Measurements from ENCODE around the gene CDC42SE2.
"Not testable (repeated sequence)": the region's sequence is repeated elsewhere in the genome, so short reads cannot be mapped to it uniquely, and the experiment has no call there.

The CDC42SE2 gene

DNA sequence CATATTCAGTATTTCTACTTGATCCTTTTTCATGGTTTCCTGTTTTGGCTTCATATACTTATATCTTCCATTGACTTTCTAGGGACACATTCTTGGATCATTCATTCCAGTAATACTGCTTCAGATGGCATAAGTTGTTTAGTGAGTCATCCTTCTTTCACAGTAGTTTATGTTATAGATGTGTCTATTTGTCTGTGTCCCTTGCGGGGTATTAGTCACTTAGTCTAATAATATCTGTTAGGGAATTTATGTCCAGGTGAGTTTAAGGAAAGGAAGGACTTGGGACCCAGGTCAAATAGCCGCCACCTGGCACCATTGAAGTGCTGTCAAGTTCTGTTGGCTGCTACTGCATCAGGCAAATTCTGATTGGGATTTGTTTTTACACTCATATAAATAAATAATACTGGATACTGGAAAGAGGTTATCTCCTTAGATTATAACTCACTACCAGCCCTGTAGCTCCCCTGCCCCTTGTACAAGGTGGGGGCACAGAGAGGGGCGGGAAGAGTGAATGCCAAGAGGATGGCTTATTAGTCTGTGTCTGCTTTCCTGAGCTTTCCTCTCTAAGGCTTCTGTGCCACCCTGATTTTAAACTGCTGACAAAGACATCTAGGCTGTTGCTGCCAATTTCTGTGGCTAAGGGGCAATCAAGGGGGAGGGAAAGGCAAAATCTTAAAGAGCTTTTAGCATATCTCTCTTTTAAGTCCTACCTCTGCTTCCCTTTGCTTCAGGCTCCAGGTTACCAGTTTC lies 64.9 kb downstream of the CDC42SE2 start:
- no peak for DNase-seq

DNA sequence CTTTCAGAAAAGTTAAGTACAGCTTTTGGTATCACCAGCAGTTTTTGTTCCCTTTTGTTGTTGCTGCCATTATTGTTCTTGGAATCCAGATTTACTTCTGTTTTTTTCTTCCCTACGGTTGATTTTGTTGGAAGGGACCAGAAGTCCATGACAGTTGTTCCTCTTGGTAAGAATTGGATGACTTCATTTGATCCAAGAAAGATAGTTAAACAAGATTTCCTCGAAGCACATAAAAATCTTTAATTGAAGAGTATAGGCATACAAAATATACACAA lies 65.4 kb downstream of the CDC42SE2 start:
- no peak for DNase-seq

DNA sequence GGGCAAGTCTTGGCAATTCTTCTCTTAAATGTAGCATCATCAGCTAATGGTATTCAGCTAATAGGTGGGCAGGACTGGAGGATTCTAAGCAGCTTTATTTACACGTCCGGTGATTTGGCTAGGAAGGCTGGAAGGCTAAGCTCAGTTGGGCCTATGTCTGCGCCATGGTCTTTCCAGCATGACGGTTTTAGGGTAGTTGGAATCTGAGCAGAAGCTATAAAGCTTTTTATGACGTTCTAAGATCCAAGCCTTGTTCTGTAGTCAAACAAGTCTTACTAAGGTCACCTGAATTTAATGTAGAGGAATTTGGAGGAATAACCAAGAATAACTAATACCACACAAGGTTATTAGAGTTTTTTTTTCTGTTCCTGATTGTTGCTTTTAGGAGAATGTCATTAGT lies 66.2 kb downstream of the CDC42SE2 start:
- no peak for DNase-seq

DNA sequence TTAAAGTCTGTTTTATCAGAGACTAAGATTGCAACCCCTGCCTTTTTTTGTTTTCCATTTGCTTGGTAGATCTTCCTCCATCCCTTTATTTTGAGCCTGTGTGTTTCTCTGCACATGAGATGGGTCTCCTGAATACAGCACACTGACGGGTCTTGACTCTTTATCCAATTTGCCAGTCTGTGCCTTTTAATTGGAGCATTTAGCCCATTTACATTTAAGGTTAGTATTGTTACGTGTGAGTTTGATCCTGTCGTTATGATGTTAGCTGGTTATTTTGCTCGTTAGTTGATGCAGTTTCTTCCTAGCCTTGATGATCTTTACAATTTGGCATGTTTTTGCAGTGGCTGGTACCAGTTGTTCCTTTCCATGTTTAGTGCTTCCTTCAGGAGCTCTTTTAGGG lies 71.9 kb downstream of the CDC42SE2 start:
- DNase-seq, result not testable (repeated sequence)

DNA sequence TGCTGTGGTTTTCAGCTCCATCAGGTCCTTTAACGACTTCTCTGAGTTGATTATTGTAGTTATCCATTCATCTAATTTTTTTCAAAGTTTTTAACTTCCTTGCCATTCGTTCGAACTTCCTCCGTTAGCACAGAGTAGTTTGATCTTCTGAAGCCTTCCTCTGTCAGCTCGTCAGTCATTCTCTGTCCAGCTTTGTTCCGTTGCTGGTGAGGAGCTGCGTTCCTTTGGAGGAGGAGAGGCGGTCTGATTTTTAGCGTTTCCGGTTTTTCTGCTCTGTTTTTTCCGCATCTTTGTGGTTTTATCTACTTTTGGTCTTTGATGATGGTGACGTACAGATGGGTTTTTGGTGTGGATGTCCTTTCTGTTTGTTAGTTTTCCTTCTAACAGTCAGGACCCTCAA lies 72.9 kb downstream of the CDC42SE2 start:
- DNase-seq, result not testable (repeated sequence)

DNA sequence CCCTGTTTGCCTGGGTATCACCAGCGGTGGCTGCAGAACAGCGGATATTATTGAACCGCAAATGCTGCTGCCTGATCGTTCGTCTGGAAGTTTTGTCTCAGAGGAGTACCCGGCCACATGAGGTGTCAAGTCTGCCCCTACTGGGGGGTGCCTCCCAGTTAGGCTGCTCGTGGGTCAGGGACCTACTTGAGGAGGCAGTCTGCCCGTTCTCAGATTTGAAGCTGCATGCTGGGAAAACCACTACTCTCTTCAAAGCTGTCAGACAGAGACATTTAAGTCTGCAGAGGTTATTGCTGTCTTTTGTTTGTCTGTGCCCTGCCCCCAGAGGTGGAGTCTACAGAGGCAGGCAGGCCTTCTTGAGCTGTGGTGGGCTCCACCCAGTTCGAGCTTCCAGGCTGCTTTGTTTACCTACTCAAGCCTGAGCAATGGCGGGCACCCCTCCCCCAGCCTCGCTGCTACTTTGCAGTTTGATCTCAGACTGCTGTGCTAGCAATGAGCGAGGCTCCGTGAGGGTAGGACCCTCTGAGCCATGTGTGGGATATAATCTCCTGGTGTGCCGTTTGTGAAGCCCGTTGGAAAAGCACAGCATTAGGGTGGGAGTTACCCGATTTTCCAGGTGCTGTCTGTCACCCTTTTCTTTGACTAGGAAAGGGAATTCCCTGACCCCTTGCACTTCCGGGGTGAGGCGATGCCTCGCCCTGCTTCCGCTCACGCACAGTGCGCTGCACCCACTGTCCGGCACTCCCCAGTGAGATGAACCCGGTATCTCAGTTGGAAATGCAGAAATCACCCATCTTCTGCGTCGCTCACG lies 73.6 kb downstream of the CDC42SE2 start:
- DNase-seq, result not testable (repeated sequence)

DNA sequence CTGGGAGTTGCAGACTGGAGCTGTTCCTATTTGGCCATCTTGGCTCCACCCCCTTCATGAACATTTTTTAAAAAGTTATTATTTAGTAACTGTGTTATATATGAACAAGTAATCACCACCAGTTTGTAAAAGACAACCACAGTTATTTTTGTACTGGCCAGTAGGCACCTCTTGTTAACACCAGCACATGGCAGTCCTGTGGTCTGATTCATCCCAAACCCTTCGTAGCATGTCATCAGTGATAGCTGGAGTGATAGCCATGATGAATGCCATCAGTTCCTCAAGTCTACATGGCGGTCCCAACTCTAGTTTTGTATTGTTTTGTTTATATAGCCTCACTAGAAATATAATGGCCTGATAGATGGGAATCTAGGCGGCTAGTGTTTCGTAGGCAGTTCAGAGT lies 74.2 kb downstream of the CDC42SE2 start:
- DNase-seq, result no peak

DNA sequence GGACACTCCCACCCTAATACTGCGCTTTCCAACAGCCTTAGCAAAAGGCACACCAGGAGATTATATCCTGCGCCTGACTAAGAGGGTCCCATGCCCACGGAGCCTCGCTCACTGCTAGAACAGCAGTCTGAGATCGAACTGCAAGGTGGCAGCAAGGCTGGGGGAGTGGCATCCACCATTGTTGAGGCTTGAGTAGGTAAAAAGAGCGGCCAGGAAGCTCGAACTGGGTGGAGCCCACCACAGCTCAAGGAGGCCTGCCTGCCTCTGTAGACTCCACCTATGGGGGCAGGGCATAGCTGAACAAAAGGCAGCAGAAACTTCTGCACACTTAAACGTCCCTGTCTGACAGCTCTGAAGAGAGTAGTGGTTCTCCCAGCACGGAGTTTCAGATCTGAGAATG lies 80.4 kb downstream of the CDC42SE2 start:
- not testable (repeated sequence) for DNase-seq

DNA sequence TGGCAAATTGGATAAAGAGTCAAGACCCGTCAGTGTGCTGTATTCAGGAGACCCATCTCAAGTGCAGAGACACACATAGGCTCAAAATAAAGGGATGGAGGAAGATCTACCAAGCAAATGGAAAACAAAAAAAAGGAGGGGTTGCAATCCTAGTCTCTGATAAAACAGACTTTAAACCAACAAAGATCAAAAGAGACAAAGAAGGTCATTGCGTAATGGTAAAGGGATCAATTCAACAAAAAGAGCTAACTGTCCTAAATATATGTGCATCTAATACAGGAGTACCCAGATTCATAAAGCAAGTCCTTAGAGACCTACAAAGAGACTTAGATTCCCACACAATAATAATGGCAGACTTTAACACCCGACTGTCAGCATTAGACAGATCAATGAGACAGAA lies 82.4 kb downstream of the CDC42SE2 start:
- DNase-seq, result not testable (repeated sequence)

DNA sequence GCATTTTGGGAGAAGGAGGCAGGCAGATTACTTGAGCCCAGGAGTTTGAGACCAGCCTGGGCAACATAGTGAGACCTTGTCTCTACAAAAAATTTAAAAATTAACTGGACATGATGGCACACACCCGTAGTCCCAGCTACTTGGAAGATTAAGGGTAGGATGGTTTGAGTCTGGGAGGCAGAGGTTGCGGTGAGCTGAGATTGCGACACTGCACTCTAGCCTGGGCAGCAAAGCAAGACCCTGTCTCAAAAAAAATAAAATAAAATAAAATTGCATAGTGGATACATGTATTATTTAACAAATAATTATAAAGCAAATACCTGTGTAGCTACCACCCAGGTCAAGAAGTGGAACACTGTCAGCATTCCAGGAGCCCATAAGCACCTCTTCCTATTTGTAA lies 90.1 kb downstream of the CDC42SE2 start:
- DNase-seq, result no peak

DNA sequence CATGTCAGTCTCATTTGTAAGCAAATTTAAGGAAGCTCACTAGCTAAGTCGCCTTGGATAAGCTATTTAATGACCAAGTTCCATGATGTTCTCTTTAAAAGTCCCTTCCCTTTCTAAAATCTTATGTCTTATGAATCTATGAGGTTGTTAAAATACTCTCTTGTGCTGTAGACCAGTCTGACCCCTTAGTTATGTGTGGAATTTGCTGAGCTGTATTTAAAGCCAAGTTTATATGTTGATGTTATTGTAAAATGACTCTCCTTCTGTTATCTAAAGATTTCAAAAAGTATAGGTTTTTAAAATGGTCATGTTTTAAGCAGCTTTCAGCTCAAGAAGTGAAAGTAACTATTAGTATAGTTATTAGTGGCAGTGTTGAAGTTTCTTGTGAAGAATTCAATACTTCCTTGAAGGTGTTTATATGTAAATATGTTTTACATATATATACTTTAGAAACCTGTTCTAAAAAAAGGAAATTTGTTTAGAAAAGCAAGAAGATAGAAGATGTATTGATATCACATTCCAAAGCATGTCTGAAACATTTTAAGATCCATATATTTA lies 92.2 kb downstream of the CDC42SE2 start:
- no peak for DNase-seq

DNA sequence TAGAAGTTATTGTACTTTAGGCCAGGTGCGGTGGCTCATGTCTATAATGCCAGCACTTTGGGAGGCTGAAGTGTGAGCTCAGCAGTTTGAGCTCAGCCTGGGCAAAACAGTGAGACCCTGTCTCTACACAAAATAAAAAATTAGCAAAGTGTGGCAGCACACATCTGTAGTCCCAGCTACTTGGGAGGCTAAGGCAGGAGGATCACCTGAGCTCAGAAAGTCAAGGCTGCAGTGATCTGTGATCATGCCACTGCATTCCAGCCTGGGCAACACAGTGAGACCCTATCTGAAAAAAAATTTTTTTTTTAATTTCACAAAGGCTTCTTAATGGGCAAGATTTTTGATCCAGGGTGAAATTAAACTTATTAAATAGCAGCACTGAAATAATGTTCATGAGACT lies 92.8 kb downstream of the CDC42SE2 start:
- DNase-seq, result no peak

DNA sequence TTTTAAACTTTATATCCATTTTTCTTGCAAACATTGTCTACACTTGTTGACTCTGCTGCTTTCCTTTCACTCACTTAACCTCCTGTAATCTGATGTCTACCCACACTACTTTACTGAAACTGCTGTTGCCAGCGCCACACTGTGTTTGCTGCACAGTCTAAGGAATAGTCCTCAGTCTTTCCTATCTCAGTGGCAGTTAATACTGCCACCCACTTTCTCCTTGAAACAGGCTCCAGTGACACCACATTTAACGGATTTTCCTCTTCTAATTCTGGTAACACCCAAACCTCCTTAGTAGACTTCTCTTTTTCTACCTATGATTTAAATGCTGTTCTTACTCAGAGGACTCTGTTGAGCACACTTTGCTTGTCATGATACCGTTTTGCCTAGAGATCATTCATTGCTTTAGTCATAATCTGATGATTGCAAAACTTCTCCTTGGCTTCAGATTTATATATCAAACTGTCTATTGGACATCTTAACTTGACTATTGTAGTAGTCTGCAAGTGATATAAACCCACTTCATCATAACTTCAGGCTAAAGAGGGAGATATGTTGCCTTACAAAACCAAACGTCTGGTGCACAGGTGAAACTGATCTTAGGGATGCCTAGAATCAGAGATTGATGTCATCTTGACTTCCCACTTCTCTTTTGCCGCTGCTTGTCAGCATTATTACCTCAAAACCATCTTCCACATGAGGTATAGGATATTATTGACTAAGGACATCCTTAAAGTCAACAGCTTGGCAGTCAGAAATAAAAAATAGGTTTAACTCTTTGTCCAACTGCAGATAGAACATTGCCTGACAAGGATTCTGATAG lies 94.1 kb downstream of the CDC42SE2 start:
- no peak for DNase-seq

DNA sequence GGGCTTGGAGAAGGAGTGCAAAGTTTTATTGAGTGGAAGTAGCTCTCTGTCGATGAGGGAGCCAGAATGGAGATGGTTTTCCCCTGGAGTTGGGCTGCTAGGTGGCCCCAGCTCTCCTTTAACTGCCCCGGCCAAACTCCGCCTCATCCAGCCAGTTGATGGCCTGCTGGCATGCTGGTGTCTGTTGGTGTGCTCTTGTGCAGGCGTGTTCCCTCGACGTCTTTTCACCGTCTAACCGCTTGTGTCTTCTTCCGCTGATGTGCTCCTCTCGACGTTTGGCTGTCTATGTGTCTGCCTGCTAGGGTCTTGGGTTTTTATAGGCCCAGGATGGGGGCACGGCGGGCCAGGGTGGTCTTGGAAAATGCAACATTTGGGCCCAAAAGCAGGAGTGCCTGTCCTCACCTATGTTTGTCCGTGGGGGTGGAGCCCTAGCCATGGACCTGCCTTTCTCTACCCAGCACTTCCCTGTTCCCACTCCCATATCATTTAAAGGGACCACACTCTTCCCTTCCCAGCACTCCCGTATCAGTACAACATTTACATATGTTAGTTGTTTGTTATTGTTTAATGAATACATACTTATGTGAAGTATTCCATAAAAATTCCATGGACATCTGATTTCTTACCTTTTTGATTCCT lies 97.9 kb downstream of the CDC42SE2 start:
- DNase-seq, result no peak

DNA sequence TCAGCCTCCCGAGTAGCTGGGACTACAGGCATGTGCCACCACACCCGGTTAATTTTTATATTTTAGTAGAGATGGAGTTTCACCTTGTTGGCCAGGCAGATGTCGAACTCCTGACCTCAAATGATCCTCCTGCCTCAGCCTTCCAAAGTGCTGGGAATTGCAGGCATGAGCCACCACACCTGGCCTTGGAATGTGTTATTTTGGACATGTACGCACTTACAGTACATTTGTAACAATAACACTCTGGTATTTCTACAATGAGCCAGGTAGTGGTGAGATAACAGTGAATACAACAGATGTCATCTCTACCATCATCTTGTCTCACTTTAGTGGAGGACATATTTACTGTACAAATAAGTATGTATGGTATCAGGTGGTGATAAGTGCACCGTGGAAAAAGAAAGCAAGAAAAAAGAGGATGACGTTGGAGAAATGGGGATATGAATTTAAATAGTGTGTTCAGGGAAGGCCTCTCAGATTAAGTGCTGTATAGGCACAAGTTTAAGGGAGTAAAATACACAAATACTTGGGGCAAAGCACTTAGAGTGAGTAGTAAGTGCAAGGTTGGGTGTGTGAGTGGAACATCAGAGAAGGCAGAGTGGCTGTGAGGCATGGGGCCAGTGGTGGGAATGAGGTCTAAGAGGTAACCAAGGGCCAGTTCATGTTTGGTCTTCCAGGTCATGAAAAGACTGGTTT lies 100.1 kb downstream of the CDC42SE2 start:
- no peak for DNase-seq

DNA sequence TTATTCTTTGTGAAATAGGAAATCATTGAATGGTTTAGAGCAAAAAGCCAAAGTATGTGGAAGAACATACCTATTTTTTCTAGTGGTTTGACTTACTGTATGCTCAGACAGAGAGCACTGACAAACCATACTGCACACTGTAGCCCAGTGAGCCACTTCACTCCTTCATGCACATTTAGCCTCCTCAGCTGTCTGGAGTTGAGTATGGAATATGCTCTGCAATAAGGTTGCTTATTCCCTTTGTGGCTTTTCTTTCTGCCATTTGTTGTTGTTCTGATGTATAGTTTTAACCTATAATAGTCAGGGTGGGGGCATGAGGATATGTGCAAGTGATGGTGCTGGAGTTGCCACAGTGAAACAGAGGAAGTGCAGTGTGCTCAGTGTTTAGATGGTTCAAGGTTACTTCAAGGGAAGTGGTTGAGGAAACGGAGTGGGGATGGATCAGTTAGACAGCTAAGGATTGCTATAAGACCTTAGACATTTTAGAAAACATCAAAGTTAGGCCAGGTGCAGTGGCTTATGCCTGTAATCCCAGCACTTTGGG lies 100.7 kb downstream of the CDC42SE2 start:
- DNase-seq, result no peak

DNA sequence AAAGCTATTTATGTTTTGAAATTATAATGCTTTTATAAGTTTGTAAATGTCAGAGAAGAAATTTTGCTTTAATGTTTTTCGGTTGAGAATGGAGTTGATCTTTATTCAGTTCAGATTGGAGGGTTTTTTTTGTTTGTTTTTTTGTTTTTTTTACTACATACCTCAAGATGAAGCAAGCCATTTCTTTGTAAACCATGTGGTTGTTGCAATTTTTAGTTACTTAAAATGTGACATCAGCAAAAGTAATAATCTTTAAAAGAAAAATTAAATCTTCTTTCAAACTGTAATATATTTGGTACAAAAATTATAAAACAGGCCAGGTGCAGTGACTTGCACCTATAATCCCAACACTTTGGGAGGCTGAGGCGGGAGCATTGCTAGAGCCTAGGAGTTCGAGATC lies 102.6 kb downstream of the CDC42SE2 start:
- no peak for DNase-seq

DNA sequence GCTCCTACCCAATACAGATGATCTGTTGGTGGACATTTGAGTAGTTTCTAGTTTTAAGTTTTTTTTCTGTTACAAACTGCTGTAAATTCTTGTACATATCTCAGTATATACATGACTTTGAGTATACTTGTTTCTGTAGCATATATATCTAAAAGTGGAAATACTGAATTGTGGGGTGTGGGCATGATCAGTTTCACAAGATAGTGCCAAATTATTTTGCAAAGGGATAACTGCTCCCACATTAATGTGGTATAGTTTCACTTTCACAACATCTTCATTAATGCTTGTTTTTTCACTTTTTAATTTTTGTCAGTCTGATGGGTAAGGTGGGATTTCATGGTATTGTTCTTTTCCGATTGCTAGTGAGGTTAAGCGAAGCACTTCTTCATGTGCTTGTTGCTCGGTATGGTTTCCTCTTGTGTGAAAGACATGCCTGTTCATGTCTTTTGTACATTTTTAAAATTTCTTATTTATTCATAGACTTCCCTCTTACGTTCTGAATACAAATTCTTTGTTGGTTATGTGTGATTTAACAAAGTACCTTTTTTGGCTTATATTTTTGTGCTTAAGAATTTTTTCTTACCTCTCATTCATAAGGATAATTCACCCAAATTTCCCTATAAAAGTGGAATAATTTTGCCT lies 103.5 kb downstream of the CDC42SE2 start:
- no peak for DNase-seq

DNA sequence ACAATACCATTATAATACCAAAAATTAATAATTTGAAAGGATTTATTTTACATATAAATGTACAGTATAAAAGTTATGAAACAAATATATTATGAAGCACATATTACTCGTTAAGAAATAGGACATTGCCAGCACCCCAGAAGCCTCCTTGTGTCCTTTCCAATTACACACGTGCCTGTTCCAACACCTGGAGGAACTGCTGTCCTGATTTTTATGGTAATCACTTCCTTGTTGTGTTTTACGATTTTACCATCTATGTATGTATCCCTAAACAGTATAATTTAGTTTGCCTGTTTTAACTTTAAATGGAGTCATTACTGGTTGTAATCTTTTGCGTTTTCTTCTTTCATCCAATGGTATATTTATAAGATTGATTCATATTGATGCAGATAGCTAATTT lies 105.0 kb downstream of the CDC42SE2 start:
- no peak for DNase-seq

DNA sequence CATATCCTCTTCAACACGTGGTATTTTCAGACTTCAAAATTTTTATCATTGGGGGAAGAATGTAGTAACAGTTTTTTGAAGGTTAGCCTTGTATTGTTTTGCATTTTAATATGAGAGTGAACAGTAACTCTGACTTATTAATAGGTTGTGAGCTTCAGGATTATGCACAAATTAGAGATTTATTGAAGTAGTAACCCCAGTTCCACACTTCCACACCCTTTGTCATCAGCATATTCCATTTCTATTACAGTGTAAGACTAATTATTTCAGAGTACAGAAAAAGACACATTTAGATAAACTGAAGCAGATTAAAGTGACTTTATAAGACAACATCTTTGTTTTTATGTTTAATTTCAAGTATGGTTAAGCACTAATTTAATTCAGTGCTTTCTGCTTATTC lies 105.7 kb downstream of the CDC42SE2 start:
- DNase-seq, result no peak

DNA sequence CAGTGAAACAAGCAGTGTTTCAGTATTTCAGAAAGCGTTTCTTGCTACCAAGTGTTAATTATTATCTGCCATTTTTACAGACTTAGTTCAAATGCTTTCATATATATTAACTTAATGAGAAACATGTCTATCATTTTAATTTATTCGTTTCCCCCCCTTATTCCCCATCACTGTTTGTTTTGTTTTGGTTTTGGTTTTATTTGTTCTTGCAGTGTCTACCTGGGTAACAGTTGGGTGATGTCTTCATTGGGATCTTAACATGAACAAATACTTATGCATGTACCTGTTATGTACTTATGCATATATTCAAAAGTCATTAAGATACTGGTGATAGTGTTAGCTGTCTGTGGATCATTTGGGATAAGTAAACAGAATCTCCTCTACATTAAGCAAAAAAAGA lies 108.0 kb downstream of the CDC42SE2 start:
- DNase-seq, result no peak

DNA sequence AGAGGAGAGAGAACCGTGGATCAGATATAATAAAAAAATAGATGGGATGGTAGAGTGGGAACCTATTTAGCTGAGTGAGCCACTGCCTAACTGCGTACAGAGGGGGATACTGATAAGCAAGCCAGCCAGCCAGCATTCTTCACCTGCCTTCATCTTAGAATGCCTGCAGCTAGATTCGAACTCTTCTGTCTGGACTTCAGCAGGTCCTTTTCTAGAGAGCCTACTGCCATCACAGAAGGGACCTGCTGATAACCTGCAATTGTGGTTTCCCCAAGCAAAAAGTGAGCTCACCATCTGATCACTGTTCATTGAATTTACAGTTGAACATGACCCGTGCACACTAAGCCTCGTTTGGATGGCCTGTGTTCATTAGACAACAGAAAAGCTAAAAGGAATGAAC lies 109.4 kb downstream of the CDC42SE2 start:
- no peak for DNase-seq
